CD14-positive monocyte (primary cell): ENCODE results near the gene CNGB1. TPM values are rescaled to one million over a fixed set of nuclear protein-coding genes. Genes with fewer than 3 reads are reported as not detected.

Source experiments
- DNase-seq, 3 donors: peaks; one replicate each; pipeline ENCODE4 v3.0.0-alpha.2; 2011 to 2022
- H2AFZ ChIP-seq: 2 replicates; pipeline ENCODE4 v1.6.0; 2012; ENCODE audit warnings: mild to moderate bottlenecking, low read depth, low read length, inconsistent platforms; ENCODE audit not compliant: insufficient read depth, poor library complexity, severe bottlenecking
- H3K27ac ChIP-seq, 2 donors: 1 replicate in 1 of 2; 2 replicates in 1 of 2; pipeline ENCODE4 v1.5.1; 2012 to 2013; ENCODE audit warnings: low read length in 2 of 2, control low read depth in 1 of 2, inconsistent platforms in 1 of 2, low read depth in 1 of 2, mild to moderate bottlenecking in 1 of 2
- H3K27me3 ChIP-seq, 2 donors: one replicate each; pipeline versions ENCODE4 v1.6.0 to v1.6.1; 2011 to 2013; ENCODE audit warnings: low read length in 2 of 2; ENCODE audit not compliant: control insufficient read depth in 2 of 2, insufficient read depth in 2 of 2
- H3K36me3 ChIP-seq, 2 donors: replicated peaks in 1 of 2; 1 replicate in 1 of 2; 2 replicates in 1 of 2; pipeline versions ENCODE4 v1.5.1 to v1.6.1; 2012 to 2013; ENCODE audit warnings: low read length in 2 of 2, control low read depth in 1 of 2, inconsistent platforms in 1 of 2, mild to moderate bottlenecking in 1 of 2; ENCODE audit not compliant: insufficient read depth in 2 of 2, control insufficient read depth in 1 of 2
- H3K4me1 ChIP-seq, 2 donors: 1 replicate in 1 of 2; 2 replicates in 1 of 2; pipeline versions ENCODE4 v1.5.1 to v1.6.1; 2012 to 2013; ENCODE audit warnings: low read length in 2 of 2, control low read depth in 1 of 2, inconsistent platforms in 1 of 2, mild to moderate bottlenecking in 1 of 2, moderate library complexity in 1 of 2; ENCODE audit not compliant: insufficient read depth in 2 of 2, control insufficient read depth in 1 of 2
- H3K4me2 ChIP-seq: replicated peaks from 2 replicates; pipeline ENCODE3; 2012; ENCODE audit warnings: low read length, moderate library complexity, mild to moderate bottlenecking; ENCODE audit not compliant: poor library complexity, severe bottlenecking; ENCODE audit errors: extremely low read depth
- H3K4me3 ChIP-seq, 3 experiments: fragments of 200-600 bp in 1 of 3; sonication (generic) in 1 of 3; replicated peaks in 1 of 3; 1 replicate in 2 of 3; 2 replicates in 1 of 3; pipeline ENCODE4 v1.5.1; 2011 to 2013; ENCODE audit warnings: low read length in 3 of 3, mild to moderate bottlenecking in 3 of 3, control low read depth in 2 of 3, low read depth in 2 of 3, inconsistent platforms in 1 of 3, moderate library complexity in 1 of 3
- H3K79me2 ChIP-seq: 2 replicates; pipeline ENCODE4 v1.6.0; 2012; ENCODE audit warnings: mild to moderate bottlenecking, control low read depth, inconsistent platforms, low read length, moderate library complexity; ENCODE audit not compliant: insufficient read depth
- H3K9ac ChIP-seq: 2 replicates; pipeline ENCODE4 v1.6.0; 2017; ENCODE audit warnings: low read length, mild to moderate bottlenecking; ENCODE audit not compliant: insufficient read depth, poor library complexity, severe bottlenecking
- H3K9me3 ChIP-seq, 2 donors: replicated peaks in 1 of 2; 1 replicate in 1 of 2; 2 replicates in 1 of 2; pipeline versions ENCODE4 v1.5.1 to v1.6.1; 2012 to 2013; ENCODE audit warnings: low read length in 2 of 2, control low read depth in 1 of 2; ENCODE audit not compliant: control insufficient read depth in 1 of 2, insufficient read depth in 1 of 2
- H4K20me1 ChIP-seq: 2 replicates; pipeline ENCODE4 v1.6.0; 2012; ENCODE audit warnings: mild to moderate bottlenecking, low read length, control low read depth, moderate library complexity; ENCODE audit not compliant: insufficient read depth
- H3K27ac Mint-ChIP-seq, 7 donors: one replicate each; pipeline ENCODE4 v1.8.0; 2020; ENCODE audit warnings: mild to moderate bottlenecking in 7 of 7, mixed read lengths in 7 of 7, moderate library complexity in 6 of 7, inconsistent platforms in 2 of 7
- H3K27me3 Mint-ChIP-seq, 3 donors: one replicate each; pipeline ENCODE4 v1.8.0; 2021 to 2022; ENCODE audit warnings: low read depth in 3 of 3, mild to moderate bottlenecking in 3 of 3, mixed read lengths in 3 of 3, moderate library complexity in 3 of 3, inconsistent platforms in 1 of 3
- H3K36me3 Mint-ChIP-seq, 2 donors: one replicate each; pipeline ENCODE4 v1.8.0; 2020; ENCODE audit warnings: mixed read lengths in 2 of 2, inconsistent platforms in 1 of 2, mild to moderate bottlenecking in 1 of 2
- H3K4me1 Mint-ChIP-seq: one replicate; pipeline ENCODE4 v1.8.0; 2020; ENCODE audit warnings: mild to moderate bottlenecking, mixed read lengths
- H3K4me3 Mint-ChIP-seq, 2 donors: one replicate each; pipeline ENCODE4 v1.8.0; 2020; ENCODE audit warnings: mild to moderate bottlenecking in 2 of 2, mixed read lengths in 2 of 2, moderate library complexity in 1 of 2
- H3K9me3 Mint-ChIP-seq, 7 donors: one replicate each; pipeline ENCODE4 v1.8.0; 2020 to 2022; ENCODE audit warnings: mixed read lengths in 7 of 7, mild to moderate bottlenecking in 6 of 7, moderate library complexity in 6 of 7, inconsistent platforms in 2 of 7
- WGBS: methylation state at CpG from one replicate; pipeline ENCODE4 v1.1.5; 2013; ENCODE audit warnings: missing lambda C conversion rate; ENCODE audit not compliant: insufficient coverage; 5-methylcytosine and 5-hydroxymethylcytosine counted together
- intact Hi-C, 2 donors: fragments of 100-400 bp; cut with micrococcal nuclease; formaldehyde crosslinking; loops; one replicate each; pipeline versions ENCODE4 v1.15.0 to v1.15.1; 2023
- polyA plus RNA-seq, 3 donors: library from polyadenylated mRNA; depleted of rRNA in 1 of 3; unstranded in 2 of 3; stranded (reverse) in 1 of 3; fragments of 300-500 nt in 2 of 3; fragments of >200 nt in 1 of 3; fragmentation: Illumina TruSeq in 2 of 3; gene quantifications; 1 replicate in 2 of 3; 2 replicates in 1 of 3; pipeline ENCODE4 v1.2.3, GENCODE V29; 2012 to 2021
- TF ChIP-seq, protein P1 (sequence below): fragments of 200-600 bp; IDR thresholded peaks from one replicate; pipeline ENCODE4 v1.8.0; 2022; ENCODE audit warnings: antibody characterized with exemption, mild to moderate bottlenecking

The CNGB1 gene
- polyA plus RNA-seq, 3 donors: not detected

DNA sequence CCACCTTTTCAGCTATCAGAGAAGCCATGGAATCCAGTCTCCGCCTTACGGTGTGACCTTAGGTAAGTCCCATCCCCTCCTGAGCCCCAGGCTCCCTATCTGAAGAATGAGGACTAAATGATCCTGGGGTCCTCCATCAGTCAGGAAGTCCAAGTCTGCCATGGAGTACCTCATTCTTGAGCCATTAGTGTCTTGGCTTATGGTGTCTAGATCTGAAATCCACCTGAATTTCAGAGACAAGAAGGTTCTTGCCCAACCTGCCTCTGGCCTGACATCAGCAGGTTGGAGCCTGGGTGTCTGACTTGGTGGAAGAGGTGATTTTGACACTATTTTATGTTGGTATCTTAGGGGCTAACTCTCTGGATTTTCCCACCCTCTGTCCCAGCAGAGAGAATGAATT is 47.1 kb downstream of the CNGB1 start:
- Histone ChIP-seq H3K4me1 (no peaks in the 10 kb centered on the region), H3K4me3 (no peak overlapping the region), H3K4me2 (no peak overlapping the region), H2AFZ (no peak overlapping the region), H3K36me3 (no peaks in the 10 kb centered on the region), H3K79me2 (no peaks in the 10 kb centered on the region), H4K20me1 (no peaks in the 10 kb centered on the region), H3K9me3 (no peaks in the 10 kb centered on the region), H3K9ac (no peak overlapping the region), H3K27me3 (no peaks in the 10 kb centered on the region), H3K27ac (no peak overlapping the region)
- no peaks in the 10 kb centered on the region for H3K4me1 Mint-ChIP-seq
- TF ChIP-seq, protein P1, sequence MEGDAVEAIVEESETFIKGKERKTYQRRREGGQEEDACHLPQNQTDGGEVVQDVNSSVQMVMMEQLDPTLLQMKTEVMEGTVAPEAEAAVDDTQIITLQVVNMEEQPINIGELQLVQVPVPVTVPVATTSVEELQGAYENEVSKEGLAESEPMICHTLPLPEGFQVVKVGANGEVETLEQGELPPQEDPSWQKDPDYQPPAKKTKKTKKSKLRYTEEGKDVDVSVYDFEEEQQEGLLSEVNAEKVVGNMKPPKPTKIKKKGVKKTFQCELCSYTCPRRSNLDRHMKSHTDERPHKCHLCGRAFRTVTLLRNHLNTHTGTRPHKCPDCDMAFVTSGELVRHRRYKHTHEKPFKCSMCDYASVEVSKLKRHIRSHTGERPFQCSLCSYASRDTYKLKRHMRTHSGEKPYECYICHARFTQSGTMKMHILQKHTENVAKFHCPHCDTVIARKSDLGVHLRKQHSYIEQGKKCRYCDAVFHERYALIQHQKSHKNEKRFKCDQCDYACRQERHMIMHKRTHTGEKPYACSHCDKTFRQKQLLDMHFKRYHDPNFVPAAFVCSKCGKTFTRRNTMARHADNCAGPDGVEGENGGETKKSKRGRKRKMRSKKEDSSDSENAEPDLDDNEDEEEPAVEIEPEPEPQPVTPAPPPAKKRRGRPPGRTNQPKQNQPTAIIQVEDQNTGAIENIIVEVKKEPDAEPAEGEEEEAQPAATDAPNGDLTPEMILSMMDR: no peak
- peaks cover 0 to 4% (median 0%) of the 10 kb centered on the region in 7 donors for H3K9me3 Mint-ChIP-seq
- no peak overlapping the region for H3K27ac Mint-ChIP-seq
- H3K36me3 Mint-ChIP-seq: no peaks in the 10 kb centered on the region
- no CpG with 5 or more reads among the region's 2 CpGs for WGBS
- H3K27me3 Mint-ChIP-seq: peaks cover 2 to 6% (median 3%) of the 10 kb centered on the region in 3 donors
- intact Hi-C loops: no loop called here
- no peak for DNase-seq
- H3K4me3 Mint-ChIP-seq: no peak overlapping the region

DNA sequence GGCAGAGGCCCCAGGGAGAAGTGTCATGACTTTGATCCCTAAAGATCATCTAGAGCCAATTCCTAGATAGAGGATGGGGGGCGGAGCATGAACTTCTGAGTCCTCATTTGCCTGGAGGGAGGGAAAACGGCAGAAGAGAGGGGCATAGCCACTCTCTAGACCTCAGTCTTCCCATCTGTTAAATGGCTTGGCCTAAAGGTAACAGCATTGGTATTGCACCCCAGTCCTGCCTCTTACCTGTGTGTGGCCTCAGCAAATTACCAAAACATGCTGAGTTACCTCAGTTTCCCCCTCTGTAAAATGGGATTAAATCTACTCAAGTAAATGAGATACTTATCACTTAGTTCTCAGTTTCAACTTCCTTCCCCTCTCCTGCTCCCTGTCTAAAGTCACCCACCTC is 47.5 kb downstream of the CNGB1 start:
- H3K4me1 ChIP-seq: no peaks in the 10 kb centered on the region
- H4K20me1 ChIP-seq: no peaks in the 10 kb centered on the region
- H3K27ac Mint-ChIP-seq: no peak overlapping the region
- DNase-seq: no peak
- H3K4me3 ChIP-seq: no peak overlapping the region
- intact Hi-C loops: no loop called here
- H3K9me3 Mint-ChIP-seq: peaks cover 0 to 4% (median 0%) of the 10 kb centered on the region in 7 donors
- H3K4me3 Mint-ChIP-seq: no peak overlapping the region
- 100% methylated on average over 1 of the region's 2 CpGs for WGBS
- H3K9me3 ChIP-seq: no peaks in the 10 kb centered on the region
- H3K27me3 ChIP-seq: no peaks in the 10 kb centered on the region
- H3K9ac ChIP-seq: no peak overlapping the region
- H2AFZ ChIP-seq: no peak overlapping the region
- TF ChIP-seq, protein P1: no peak
- no peaks in the 10 kb centered on the region for H3K79me2 ChIP-seq
- no peaks in the 10 kb centered on the region for H3K36me3 Mint-ChIP-seq
- no peak overlapping the region for H3K4me2 ChIP-seq
- H3K27ac ChIP-seq: no peak overlapping the region
- H3K27me3 Mint-ChIP-seq: peaks cover 0 to 5% (median 3%) of the 10 kb centered on the region in 3 donors
- H3K36me3 ChIP-seq: no peaks in the 10 kb centered on the region
- H3K4me1 Mint-ChIP-seq: no peaks in the 10 kb centered on the region
